Measurements from ENCODE around the gene LCN9.
"Not testable (repeated sequence)": the region's sequence is repeated elsewhere in the genome, so short reads cannot be mapped to it uniquely, and the experiment has no call there.

Gene LCN9

GRCh38 chr9:135648494-135649410 lies 14.4 kb upstream of the LCN9 start:
- DNase-seq = no peak

GRCh38 chr9:135649508-135649907 lies 13.6 kb upstream of the LCN9 start:
- DNase-seq = no peak

DNA sequence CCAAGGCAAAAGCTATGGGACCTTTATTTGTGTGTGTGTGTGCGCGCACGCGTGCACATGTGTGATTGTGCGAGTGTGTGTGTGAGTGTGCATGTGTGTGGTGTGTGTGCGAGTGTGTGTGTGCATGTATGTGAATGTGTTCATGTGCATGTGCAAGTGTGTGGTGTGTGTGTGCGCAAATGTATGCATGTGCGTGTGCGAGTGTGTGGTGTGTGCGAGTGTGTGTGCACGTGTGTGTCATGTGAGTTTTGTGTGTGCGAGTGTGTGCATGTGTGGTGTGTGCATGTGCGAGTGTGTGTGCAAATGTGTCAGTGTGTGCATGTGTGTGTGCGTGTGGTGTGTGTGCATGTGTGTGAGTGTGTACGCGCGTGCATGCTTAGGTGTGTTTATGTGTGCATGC lies 12.7 kb upstream of the LCN9 start:
- DNase-seq = no peak

DNA sequence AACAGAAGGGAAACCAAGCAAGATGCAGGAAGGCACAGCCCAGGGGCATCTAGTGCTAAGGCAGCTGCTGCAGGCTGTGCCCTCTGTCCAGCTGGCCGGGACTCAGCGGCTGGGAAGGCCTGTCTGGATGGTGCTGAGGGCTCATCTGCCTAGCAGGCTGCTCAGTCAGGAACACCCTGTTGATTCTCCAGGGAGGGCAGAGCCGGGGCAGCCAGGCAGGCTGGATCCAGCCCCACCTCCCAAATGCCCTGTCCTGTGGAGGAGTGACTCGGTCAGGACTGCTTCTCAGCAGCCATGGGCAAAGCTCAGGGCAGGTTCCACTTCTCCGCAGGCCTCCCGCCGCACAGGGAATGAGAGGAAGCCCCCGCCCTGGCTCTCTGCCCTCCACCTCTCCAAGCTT lies 7.8 kb upstream of the LCN9 start:
- no peak for DNase-seq

DNA sequence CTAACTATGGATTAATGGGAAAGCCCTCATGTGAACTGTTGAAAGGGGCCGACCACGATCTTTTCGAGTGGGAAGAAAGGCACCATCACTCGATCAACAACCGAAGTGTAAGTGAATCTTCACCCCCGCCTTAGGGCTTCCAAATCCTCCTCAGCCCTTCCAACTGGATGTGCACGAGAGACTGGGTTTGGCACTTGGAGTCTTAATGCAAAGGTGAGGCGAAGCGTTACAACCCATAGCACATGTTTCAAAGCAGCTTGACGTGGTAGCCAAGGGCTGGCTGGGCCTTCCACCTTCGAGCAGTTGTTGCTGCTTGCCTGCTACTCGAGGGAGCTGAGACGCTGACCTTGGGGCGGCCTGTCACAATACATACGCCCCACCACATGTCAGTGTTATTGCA lies 5.7 kb upstream of the LCN9 start:
- DNase-seq = no peak

DNA sequence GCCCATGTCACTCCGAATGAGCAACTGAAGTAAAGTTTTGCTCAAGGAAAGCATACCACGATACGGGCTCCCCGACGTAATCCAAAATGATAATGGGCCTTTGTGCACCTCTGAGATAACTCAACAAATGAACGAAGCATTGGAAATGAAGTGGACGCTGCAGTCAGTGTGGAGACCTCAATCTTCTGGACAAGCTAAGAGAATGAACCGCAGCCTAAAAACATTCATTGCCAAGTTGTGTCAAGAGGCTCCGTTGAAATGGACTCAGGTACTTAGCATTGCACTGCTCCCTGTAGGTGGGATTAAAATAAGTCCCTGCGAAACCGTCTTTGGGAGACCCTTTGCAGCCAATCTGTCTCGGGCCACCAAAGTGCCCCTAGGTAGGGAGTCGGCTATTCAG lies 3.9 kb upstream of the LCN9 start:
- DNase-seq = no peak

GRCh38 chr9:135660407-135660806 lies 2.7 kb upstream of the LCN9 start:
- no peak for DNase-seq

DNA sequence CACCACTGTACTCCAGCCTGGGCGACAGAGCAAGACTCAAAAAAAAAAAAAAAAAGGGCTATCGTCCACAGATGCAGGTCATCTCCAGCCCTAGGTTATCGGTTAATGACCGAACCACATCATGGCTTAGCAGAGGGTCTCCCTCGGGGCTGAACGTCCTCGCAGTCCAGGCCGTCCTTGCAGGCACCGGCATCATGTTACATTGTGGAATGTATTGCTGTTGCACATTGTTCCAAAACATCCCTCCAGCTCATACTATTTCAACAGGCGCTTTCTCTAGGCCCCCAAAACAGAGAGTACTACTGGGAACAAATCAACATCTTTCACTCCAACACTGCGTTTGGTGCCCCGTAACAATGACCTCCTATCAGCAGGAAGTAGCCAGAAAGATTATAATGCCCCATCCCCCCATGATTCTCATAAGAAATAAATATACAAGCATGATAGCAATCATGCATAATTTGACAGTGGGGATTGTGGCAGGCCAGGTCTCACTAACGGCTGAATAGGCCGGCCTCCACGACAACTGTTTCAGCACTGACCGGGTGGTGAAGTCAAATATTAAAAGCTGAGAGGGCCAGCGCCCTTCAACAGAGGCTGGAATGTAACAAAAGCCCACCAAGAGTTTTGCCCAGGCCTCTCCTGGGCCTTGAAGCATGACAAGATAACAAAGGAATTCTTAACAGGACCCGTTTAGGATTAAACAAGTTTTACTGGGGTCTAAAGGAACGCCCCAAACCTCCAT lies 1.1 kb upstream of the LCN9 start:
- DNase-seq = no peak

GRCh38 chr9:135663451-135663770 lies 302 bp downstream of the LCN9 start:
- DNase-seq = no peak

DNA sequence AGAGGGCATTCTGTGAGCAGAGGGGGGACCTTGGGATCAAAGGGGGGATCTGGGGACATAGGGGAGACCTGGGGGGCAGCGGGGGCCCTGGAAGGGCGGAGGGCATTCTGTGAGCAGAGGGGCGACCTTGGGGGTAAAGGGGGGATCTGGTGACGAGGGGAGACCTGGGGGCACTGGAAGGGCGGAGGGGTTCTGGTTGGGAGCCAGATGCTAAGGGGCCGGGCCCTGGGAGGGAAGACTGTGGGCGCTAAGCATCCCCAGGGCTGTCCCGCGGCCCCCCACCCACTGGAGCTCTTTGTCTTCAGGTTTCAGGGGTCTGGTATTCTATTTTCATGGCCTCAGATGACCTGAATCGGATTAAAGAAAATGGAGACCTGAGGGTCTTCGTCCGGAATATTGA lies 748 bp downstream of the LCN9 start:
- no peak for DNase-seq

- DNase-seq = no peak
Observed at GRCh38 chr9:135664266-135664665, 1.2 kb downstream of the LCN9 start.

- no peak for DNase-seq
Observed at GRCh38 chr9:135664801-135665794, 2.0 kb downstream of the LCN9 start.

- DNase-seq = no peak
Observed at GRCh38 chr9:135665795-135666189, 2.7 kb downstream of the LCN9 start.

DNA sequence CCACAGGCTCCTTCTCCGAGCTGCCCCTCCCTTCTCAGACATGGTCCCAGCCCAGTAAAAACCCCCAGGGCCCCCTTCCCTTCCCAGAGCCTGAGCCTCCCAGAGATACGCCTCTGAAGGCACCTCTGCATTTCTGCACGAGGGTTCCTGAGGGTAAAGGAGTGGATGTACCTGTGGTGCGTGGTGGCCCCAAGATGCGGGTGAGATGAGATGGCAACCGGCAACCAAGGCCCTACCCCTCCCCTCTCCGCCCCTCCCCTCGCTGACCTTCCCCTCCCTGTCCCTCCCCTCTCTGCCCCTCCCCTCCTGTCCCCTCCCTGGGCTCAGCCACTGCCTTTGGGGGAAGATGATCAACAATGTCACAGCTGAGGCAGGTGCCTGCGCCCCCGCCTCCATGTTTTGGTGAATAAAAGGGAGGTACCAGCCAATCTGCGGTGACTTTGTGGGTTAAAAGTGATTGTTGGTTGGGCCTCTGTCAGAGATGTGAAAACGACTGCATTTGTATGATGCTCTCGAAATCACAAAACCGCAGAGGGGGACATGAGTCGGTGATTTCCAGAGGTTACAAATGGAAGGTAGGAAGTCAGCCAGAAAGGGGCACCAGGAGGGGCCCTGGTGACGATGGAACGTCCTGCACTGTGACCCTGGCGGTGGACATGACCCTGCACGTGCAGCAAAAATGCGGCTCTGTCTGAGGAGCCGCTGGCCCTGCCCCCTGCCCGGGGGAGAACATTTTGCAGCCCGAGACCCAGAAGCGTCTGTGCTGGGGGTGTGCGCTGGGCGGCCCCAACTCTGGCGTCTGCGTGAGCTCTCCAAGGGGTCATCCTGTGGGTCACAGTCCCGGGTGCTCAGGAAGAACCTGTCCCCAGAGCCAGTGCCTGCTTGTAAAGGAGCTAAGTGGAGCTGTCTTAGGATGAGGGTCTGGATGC lies 3.7 kb downstream of the LCN9 start:
- no peak for DNase-seq

DNA sequence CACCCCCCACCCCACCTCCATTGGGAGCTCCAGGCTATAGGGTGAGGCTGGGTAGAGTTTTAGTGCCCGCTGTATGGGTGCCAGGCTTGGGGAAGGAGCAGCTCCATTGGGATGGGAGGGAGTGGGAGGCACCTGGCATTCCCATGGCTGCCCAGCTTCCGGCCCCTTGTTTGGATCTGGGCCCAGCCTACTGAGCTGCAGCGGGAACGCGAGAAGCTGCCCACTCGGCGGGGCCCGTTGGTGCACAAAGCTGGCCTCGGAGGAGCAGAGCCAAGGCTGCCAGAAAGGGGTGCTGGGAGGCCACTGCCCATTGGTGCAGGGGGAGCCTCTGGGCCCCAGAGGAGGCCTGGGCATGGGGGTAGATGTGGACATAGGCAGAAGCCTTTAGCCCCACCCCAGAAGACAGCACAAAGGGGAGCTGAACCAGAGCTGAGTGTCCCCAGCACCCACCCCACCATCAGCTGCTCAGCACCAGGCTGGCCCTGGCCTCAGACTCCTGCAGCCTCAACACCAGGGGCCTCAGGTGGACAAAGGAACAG lies 4.4 kb downstream of the LCN9 start:
- DNase-seq = no peak

DNA sequence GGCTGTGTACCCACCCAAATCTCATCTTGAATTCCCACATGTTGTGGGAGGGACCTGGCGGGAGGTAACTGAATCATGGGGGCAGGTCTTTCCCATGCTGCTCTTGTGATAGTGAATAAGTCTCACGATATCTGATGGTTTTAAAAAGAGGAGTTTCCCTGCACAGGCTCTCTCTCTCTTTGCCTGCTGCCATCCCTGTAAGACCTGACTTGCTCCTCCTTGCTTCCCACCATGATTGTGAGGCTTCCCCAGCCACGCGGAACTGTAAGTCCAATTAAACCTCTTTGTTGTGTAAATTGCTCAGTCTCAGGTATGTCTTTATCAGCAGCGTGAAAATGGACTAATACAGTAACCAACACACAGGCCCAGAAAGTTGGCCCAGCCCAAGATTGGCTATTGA lies 5.9 kb downstream of the LCN9 start:
- not testable (repeated sequence) for DNase-seq

DNA sequence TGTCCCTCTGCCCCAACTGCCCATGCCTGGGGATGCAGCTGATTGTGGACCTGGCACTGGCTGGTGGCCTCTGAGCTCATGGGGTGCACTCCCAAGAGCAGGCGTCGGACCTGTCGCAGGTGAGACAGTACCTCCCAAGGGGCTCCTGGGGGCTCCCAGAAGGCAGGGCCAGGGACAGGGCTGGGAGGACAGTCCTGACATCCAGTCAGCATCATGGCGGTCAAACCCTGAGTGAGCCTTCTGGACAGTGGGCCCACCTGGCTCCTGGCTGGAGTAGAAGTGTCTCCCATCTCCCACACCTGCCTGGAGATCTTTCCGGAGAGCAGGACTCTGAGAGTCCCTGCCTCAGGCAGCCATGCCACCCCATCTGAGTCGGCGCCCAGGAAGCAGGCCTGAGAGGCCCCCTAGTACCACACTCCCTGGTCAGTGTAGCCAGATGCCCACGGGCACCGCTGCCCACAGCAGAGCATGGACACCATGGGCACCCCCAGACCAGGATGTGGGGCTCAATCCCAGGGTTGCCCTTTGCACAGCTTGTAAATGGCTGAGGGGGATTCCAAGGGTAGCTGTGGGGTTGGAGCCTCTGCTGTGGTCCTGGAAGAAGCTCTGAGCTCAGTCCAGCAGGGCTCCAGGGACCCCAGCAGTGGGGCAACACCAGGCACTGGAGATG lies 6.6 kb downstream of the LCN9 start:
- DNase-seq = no peak

DNA sequence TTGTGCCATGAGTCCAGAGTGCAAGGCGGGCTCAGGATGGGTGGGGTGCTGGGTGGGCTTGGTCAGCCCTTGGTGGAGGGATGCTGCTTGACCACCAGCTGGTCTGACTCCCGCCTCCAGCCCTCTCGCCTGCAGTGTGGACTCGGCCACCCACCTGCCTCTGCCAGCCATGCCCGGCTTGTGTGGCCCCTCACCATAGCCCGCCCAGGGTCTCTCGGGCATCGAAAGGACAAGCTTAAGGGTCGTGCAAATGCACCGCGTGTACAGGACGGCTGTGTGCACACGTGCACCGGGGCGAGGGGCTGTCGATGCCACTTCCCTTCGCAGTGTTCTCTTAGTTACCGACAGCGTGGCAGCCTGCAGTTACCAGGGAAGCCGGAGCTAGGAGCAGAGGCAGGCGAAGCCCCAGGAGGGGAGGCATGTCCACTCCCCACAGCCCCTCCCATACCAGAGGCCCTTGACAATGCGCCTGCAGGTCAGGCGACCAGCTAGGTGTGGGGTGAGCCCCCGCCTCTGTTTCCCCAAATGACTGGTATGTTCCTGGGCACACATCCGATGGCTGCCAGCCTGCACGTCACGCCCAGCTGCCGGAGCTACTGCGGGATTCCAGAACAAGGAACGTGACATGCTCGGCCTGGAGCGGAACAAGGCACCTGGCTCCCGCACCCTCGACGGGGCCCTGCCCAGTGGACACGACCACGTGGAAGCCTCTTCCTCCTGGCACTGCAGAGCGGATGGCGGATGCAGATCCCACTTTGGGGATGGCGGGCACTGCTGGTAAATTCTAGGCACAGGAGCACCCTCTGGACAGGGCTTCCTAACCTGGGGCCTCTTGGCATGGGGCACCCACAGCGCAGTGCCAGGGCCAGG lies 7.8 kb downstream of the LCN9 start:
- no peak for DNase-seq

DNA sequence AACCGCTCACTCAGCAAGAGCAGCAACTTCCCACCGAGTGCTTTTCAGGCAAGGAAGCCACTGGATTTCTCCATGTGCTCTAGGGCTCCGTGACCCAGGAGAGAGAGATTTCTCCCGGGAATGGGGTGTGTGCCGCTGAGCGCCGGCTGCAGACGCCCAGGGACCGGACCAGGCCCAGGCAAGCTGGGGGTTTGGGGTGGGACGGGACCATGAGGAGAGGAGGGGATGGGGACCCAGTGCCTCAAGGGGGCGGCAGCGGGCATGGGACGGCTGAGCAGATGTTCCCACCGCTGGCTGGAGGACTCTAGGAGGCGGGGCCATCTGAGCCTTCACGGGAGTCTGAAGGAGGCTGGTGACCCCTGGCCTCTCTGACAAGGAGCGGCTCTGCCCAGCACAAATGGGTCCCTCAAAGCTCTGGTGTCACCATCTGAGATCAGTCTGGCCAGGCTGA lies 8.5 kb downstream of the LCN9 start:
- DNase-seq = no peak

DNA sequence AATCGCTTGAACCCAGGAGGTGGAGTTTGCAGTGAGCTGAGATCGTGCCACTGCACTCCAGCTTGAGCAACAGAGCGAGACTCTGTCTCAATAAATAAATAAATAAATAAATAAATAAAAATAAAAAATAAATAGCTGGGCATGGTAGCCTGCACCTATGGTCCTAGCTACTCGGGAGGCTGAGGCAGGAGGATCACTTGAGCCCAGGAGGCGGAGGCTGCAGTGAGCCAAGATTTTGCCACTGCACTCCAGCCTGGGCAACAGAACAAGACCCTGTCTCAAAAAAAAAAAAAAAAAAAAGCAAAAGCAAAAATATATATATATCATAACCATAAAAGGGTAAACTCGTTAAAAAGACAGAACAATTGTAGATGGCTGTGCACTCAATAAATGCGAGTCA lies 9.7 kb downstream of the LCN9 start:
- not testable (repeated sequence) for DNase-seq

All from AML-193 (cell line).